Parathyroid adenoma (tissue), 2 donors: ENCODE data around the gene ZNF487.

Experiments used
- H2AFZ ChIP-seq: fragments of 300-600 bp; sonication (generic); one replicate; pipeline ENCODE4 v1.7.0; 2017; ENCODE audit warnings: antibody characterized with exemption, mild to moderate bottlenecking
- H3K27ac ChIP-seq: fragments of 300-600 bp; sonication (generic); one replicate; pipeline ENCODE4 v1.7.0; 2017
- H3K27me3 ChIP-seq: fragments of 300-600 bp; sonication (generic); one replicate; pipeline ENCODE4 v1.7.0; 2017; ENCODE audit warnings: low read length; ENCODE audit not compliant: control insufficient read depth, insufficient read depth
- H3K36me3 ChIP-seq: fragments of 300-600 bp; sonication (generic); one replicate; pipeline ENCODE4 v1.7.0; 2017; ENCODE audit warnings: low read length; ENCODE audit not compliant: control insufficient read depth, insufficient read depth
- H3K4me1 ChIP-seq: fragments of 300-600 bp; sonication (generic); one replicate; pipeline ENCODE4 v1.7.0; 2017; ENCODE audit warnings: control low read depth
- H3K4me2 ChIP-seq: fragments of 300-600 bp; sonication (generic); one replicate; pipeline ENCODE4 v1.7.0; 2017; ENCODE audit warnings: low read length
- H3K4me3 ChIP-seq: fragments of 300-600 bp; sonication (generic); one replicate; pipeline ENCODE4 v1.7.0; 2017; ENCODE audit warnings: low read depth, low read length
- H3K79me2 ChIP-seq: fragments of 300-600 bp; sonication (generic); one replicate; pipeline ENCODE4 v1.7.0; 2017; ENCODE audit warnings: control low read depth
- H3K9ac ChIP-seq: fragments of 300-600 bp; sonication (generic); one replicate; pipeline ENCODE4 v1.7.0; 2017; ENCODE audit warnings: mild to moderate bottlenecking
- H3K9me3 ChIP-seq: fragments of 300-600 bp; sonication (generic); one replicate; pipeline ENCODE4 v1.7.0; 2017; ENCODE audit warnings: low read length; ENCODE audit not compliant: control insufficient read depth
- TF ChIP-seq, protein P1 (sequence below): fragments of 300-600 bp; sonication (generic); IDR thresholded peaks from one replicate; pipeline ENCODE4 v1.7.0; 2017; ENCODE audit warnings: antibody characterized with exemption, mild to moderate bottlenecking
- donor health status: primary hyperparathyroidism.

Gene ZNF487

DNA sequence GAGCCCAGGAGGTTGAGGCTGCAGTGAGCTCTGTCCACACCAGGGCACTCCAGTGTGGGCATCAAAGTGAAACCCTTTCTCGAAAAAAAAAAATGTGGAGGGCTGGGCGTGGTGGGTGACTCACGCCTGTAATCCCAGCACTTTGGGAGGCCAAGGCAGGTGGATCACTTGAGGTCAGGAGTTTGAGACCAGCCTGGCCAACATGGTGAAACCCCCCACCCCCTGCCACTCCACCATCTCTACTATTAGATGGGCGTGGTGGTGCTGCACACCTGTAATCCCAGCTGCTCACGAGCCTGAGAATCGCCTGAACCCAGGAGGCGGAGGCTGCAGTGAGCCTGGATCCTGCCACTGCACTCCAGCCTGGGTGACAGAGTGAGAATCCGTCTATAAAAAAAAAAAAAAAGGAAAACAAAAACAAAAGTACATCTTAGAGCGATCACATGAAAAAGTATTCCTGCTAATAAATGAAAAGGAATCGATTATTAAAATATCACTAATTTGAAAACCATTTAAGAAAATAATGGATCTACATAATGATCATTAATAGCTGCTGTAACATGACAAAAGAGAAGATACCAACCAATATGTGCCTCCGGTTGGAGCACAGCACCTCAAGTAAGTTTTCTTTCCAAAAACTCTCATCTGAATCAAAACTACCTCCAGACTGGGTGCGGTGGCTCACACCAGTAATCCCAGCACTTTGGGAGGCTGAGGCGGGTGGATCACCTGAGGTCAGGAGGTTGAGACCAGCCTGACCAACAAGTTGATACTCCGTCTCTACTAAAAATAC lies 32.8 kb upstream of the ZNF487 start:
- H2AFZ ChIP-seq = no peak overlapping the region
- H3K36me3 ChIP-seq = no peaks in the 10 kb centered on the region
- H3K9me3 ChIP-seq = no peaks in the 10 kb centered on the region
- H3K27ac ChIP-seq = no peak overlapping the region
- TF ChIP-seq, protein P1, sequence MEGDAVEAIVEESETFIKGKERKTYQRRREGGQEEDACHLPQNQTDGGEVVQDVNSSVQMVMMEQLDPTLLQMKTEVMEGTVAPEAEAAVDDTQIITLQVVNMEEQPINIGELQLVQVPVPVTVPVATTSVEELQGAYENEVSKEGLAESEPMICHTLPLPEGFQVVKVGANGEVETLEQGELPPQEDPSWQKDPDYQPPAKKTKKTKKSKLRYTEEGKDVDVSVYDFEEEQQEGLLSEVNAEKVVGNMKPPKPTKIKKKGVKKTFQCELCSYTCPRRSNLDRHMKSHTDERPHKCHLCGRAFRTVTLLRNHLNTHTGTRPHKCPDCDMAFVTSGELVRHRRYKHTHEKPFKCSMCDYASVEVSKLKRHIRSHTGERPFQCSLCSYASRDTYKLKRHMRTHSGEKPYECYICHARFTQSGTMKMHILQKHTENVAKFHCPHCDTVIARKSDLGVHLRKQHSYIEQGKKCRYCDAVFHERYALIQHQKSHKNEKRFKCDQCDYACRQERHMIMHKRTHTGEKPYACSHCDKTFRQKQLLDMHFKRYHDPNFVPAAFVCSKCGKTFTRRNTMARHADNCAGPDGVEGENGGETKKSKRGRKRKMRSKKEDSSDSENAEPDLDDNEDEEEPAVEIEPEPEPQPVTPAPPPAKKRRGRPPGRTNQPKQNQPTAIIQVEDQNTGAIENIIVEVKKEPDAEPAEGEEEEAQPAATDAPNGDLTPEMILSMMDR = no peak
- H3K4me1 ChIP-seq = no peaks in the 10 kb centered on the region
- H3K27me3 ChIP-seq = no peaks in the 10 kb centered on the region
- no peak overlapping the region for H3K4me2 ChIP-seq
- no peak overlapping the region for H3K4me3 ChIP-seq
- H3K79me2 ChIP-seq = peaks cover 69% of the 10 kb centered on the region
- no peak overlapping the region for H3K9ac ChIP-seq

GRCh38 chr10:43404704-43405084 lies 32.2 kb upstream of the ZNF487 start:
- Histone ChIP-seq H3K4me1 (no peaks in the 10 kb centered on the region), H3K36me3 (no peaks in the 10 kb centered on the region), H3K4me3 (no peak overlapping the region), H2AFZ (no peak overlapping the region), H3K9me3 (no peaks in the 10 kb centered on the region), H3K27me3 (no peaks in the 10 kb centered on the region), H3K79me2 (peaks cover 63% of the 10 kb centered on the region), H3K27ac (no peak overlapping the region), H3K9ac (no peak overlapping the region), H3K4me2 (no peak overlapping the region)
- TF ChIP-seq, protein P1 = no peak

GRCh38 chr10:43407148-43407575 lies 29.7 kb upstream of the ZNF487 start:
- Histone ChIP-seq H3K36me3 (no peaks in the 10 kb centered on the region), H2AFZ (peak overlapping the region; percentile 86), H3K27ac (peak overlapping the region; percentile 98), H3K9me3 (no peaks in the 10 kb centered on the region), H3K79me2 (peaks cover 40% of the 10 kb centered on the region), H3K9ac (peak overlapping the region; percentile 94), H3K27me3 (no peaks in the 10 kb centered on the region), H3K4me2 (peak overlapping the region; percentile 78), H3K4me3 (peak overlapping the region; percentile 87), H3K4me1 (no peaks in the 10 kb centered on the region)
- TF ChIP-seq, protein P1 = no peak

- H3K9me3 ChIP-seq = no peaks in the 10 kb centered on the region
- H3K4me3 ChIP-seq = peak overlapping the region; percentile 87
- H3K79me2 ChIP-seq = peaks cover 35% of the 10 kb centered on the region
- H3K4me2 ChIP-seq = peak overlapping the region; percentile 78
- H3K27me3 ChIP-seq = no peaks in the 10 kb centered on the region
- TF ChIP-seq, protein P1 = peak; percentile 37
- H3K27ac ChIP-seq = peak overlapping the region; percentile 98
- no peaks in the 10 kb centered on the region for H3K36me3 ChIP-seq
- peak overlapping the region; percentile 94 for H3K9ac ChIP-seq
- no peaks in the 10 kb centered on the region for H3K4me1 ChIP-seq
- peak overlapping the region; percentile 86 for H2AFZ ChIP-seq
These were observed 29.2 kb upstream of the ZNF487 start for GRCh38 chr10:43407576-43408330.
